ENCODE measurements around the gene GRAMD2A.

GRCh38 chr15:72180761-72181324 lies 16.7 kb downstream of the GRAMD2A start:
- TF ChIP-seq CTCF (IDR thresholded peaks at IDR 0.05) (no peak), POLR2A (IDR thresholded peaks at IDR 0.05) (no peak)
